Hepatic stellate cell (primary cell): ENCODE measurements around the gene SCART1.
"Not testable (repeated sequence)": the region's sequence is repeated elsewhere in the genome, so short reads cannot be mapped to it uniquely, and the experiment has no call there.

Experiments
- DNase-seq: peaks from one replicate; pipeline ENCODE4 v3.0.0; 2011; ENCODE audit warnings: low spot score

The SCART1 gene

DNA sequence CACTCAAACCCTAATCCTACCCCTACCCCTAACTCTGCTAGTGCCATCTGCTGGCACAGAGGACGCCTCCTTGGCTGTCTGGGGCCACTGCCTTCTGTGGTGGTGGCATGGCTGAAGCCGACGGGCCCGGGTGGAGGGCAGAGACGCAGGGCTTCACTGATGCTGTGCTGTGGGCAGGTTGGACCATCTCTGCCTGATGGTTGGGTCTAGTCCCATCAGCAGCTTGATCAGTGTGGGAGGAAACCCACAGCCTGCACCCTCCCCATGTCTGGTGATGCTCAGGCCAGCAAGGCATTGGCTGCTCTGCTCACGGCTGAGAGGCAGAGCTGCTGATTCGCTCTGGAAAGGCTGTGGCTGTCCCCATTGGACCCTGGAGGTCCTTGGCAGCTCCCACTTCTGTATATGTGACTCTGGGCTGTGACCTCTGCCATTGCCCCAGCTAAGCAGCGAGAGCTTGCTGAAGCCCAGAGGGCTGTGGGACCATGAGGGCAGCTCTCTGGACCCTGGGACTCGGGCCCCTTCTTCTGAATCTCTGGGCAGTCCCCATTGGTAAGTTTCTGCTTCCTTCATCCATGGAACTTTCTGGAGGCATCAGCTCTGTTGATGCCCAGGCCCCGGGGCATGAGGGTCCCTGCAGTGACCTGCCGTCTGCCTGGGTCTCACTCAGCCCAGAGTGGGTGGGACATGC is at the start of gene SCART1:
TSS of gene SCART1 (plus strand) at position 430 of the 688 bp plus-strand sequence. CDS start at position 483, 53 bp downstream.
- DNase-seq: no peak

DNA sequence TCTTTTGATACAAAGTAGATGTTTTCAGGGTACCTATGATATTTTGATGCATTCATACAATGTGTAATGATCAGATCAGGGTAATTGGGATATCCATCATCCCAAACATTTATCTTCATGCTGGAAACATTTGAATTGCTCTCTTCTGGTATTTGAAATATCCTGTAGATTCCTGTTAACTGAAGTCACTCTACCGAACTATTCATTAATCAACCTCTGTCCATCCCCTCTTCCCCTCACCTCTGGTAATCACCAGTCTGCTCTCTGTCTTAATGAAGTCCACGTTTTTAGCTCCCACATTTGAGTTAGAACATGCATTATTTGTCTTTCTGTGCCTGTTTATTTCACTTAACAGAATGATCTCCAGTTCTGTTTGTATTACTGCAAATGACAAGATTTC is 48.5 kb upstream of the SCART1 start:
- DNase-seq: no peak

DNA sequence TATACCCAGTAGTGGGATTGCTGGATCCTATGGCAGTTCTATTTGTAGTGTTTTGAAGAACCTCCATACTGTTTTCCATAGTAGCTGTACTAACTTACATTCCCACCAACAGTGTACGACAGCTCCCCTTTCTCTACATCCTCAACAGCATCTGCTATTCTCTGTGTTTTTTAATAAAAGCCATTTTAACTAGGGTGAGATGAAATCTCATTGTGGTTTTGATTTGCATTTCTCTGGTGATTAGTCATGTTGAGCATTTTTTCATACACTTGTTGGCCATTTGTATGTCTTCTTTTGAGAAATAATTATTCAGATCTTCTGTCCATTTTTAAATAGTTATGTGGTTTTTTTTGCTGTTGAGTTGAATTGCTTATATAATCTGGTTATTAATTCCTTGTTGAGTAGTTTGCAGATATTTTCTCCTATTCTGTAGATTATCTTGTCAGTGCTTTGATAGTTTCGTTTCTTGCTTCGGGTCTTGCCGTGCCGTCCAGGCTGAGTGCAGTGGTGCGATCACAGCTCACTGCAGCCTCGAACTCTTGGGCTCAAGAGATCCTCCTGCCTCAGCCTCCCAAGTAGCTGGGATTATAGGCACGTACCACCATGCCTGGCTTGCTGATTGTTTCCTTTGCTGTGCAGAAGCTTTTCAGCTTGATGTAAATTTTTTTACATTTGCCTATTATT is 47.8 kb upstream of the SCART1 start:
- DNase-seq: no peak

DNA sequence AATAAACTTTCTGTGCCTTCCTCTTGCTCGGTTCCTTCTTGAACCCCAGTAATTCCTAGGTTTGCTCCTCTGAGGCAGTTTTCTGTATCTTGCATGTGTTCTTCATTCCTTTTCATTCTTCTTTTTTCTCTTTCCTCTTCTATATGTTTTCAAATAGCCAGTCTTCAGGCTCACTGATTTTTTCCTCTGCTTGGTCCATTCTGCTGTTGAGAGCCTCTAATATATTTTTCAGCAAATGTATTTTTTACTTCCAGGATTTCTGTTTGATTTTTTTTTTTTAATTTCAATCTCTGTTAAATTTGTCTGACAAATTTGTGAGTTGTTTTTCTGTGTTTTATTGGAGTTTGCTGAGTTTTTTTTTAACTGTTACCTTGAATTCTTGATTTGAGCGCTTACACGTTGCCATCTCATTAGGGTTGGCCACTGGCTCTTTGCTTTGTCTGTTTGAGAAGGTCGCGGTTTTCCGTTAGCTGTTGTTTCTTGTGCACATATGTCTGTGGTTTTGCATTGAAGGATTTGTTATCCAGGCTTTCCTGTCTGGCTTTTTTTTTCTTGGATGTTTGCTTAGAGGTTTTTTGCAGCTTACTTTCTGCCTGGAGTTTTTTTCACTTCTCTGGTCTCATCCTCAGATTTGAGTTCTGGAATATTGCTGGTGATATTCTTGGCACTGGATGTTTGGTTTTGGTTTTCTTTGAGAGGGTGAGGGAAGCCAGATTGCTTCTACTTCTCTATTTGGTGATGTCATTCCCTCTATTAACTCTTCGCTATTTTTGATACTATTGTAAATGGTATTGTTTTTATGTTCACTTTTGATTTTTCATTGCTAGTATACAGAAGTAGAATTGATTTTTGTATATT is 42.0 kb upstream of the SCART1 start:
- DNase-seq: no peak

DNA sequence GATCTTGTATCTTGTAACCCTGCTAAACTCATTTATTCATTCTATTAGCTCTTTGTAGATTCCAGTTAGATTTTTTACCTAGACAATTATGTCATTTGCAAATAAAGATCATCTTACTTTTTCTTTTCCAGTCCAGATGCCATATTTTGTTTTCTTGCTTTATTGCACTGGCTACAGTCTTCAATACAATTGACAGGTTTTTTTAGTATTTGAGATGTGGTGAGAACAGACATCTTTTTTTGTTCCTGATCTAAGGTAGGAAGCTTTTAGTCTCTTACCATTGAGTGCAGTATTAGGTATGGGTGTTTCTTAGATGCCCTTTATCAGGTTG is 41.4 kb upstream of the SCART1 start:
- no peak for DNase-seq

DNA sequence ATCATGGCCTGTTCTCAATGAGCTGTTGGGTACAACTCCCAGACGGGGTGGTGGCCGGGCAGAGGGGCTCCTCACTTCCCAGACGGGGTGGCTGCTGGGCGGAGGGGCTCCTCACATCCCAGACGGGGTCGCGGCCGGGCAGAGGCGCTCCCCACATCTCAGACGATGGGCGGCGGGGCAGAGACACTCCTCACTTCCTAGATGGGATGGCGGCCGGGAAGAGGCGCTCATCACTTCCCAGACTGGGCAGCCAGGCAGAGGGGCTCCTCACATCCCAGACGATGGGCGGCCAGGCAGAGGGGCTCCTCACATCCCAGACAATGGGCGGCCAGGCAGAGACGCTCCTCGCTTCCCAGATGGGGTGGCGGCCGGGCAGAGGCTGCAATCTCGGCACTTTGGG is 39.3 kb upstream of the SCART1 start:
- not testable (repeated sequence) for DNase-seq

DNA sequence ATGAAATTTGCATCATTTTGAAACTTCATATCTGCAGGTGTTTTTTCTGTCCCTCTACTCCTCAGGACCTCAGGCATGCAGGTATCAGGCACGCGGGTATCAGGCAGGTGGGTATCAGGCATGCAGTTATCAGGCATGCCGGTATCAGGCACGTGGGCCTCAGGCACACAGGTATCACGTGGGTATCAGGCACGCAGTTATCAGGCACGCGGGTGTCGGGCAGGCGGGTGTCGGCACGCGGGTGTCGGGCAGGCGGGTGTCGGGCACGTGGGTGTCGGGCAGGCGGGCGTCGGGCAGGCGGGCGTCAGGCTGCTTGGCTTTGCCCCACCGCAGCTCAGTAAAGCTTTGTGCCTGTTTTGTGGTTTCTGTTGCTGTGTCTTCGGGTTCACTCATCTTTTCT is 38.0 kb upstream of the SCART1 start:
- no peak for DNase-seq

DNA sequence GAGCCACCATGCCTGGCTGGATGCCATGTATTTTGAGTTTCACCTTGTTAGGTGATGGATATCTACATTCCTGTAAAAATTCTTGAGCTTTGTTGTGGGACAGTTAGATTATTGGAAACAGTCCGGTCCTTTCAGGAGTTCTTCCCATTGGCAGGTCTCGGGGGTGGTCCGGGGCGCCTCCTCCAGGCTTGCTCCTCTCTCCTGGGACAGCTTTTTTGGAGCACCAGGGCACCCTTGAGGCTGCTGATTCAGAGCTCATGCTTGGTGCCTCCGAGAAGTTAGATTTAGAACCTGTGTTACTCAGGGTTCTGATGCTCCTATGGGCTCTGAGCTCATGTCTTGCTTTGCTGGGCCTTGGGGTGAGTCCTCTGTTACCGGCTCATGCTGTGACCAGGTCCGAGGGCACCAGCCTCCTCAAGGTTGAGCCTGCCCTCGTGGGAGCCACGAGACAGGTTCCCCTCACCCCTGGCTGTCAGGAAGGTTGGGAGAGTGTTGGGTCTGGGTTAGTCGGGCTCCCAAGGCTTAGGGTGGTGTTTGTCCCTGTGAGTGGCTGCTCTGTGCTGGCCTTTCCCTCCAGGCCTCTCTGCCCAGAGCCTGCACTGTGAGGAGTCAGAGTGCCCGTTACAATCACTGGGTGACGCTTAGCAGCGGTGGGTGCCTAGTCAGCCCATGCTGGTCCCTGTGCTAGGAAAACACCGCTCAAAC is 35.3 kb upstream of the SCART1 start:
- no peak for DNase-seq

DNA sequence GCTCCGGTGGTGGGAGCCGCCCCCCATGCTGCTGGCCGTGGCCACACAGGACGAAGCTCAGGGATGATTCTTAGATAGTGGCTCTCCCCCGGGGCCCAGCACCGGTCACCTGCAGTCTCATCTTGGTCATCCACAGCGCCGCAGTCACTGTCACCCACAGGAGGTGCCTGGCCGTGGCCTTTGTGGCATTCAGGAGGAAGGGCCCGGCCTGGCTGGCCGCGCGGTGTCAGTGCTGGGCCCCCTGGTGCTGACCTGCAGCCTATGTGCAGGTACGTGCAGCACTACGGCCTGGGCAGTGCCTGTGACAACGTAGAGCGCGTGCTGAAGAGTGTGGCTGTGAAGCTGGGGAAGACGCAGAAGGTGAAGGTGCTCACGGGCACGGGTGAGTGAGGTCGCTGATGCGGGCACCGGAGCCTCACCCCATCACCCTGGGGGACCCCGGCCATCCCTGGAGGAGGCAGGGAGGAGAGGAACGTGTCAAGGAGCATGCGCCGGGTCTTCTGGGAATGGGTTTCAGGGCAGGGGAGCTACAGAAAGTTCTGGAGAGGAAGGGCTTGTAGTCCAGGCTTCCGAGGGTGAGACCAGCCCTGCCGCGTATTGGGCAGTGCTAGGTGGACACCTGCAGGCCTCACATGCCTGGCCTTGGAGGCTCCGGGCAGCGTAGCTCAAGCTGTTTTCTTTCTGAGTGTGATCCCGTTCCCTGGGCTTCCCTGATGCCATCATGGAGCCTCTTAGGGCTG is 34.4 kb upstream of the SCART1 start:
- DNase-seq: no peak

DNA sequence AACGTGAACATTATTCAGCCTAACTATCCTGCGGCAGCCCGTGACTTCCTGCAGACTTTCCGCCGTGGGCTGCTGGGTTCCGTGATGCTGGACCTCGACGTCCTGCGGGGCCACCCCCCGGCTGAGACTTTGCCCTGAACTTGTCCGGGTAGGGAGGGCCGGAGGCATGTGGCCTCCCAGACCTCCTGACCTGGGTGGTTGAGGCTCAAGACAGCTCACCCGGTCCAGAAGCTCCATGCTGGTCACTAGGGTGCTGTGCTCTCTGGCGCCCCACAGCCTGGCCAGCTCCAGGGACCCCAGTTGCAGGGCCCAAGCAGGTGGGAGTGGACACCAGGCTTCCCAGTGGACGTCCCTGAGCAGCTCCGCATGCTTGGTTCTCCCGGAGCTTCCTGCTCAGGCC is 33.7 kb upstream of the SCART1 start:
- no peak for DNase-seq

DNA sequence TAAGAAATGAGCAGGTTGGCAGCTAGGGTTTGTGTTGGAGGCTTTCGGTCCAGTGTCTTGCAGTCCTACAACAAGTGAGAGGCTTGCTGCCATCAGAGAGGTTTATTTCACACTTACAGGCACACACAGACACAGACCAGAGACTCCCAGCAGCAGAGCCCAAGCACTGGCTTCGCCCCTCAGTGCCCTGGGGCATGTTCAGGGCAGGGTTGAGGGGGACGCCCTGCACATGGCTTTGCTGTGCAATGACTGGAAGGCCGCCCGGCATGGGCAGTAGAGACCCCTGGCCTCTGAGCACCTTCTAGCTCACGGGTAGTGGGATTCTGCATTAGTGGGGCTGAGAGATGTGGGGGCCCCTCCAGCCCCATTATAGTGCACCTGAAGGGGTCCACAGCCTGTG is 33.2 kb upstream of the SCART1 start:
- DNase-seq: no peak

DNA sequence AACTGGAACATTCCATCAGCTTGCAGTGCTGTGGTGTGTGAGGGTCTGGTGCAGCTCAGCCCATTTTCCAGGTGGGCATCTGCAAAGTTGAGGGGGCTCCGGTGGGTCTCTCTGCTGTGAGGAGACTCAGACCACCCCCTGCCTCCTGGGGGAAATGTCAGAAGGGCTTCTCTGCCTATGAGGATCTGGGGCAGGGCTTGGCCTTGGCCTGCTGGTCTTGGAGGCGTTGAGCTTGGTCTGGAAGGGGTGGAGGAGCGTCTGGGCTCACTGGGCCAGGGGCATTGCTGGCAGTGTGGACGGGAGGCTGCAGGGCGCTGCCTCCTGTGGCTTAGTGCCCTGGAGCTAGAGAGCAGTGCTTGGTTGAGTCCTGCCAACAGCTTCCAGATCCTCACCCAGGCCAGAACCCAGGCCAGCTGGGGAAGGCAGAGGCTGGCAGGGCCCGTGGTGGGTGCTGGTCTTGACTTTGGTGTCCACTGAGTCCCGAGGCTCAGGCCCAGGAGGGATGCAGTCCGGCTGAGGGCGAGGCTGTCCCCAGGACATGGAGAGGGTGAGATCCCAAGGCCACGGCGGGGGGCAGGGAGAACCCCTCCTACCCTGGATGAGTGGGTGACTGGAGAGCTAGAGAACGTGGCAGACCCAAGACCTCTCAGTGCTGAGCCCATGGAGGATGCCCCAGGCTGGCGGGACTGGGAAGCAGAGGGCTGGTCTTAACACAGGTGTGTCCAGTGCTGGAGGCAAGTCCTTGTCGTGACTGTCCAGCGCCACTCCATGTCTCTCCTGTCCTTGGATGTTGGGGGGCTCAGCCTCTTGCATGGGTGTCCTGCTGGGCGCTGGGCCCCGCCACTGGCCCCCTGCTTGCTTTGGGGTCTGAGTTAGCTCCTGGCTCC is 32.2 kb upstream of the SCART1 start:
- no peak for DNase-seq

DNA sequence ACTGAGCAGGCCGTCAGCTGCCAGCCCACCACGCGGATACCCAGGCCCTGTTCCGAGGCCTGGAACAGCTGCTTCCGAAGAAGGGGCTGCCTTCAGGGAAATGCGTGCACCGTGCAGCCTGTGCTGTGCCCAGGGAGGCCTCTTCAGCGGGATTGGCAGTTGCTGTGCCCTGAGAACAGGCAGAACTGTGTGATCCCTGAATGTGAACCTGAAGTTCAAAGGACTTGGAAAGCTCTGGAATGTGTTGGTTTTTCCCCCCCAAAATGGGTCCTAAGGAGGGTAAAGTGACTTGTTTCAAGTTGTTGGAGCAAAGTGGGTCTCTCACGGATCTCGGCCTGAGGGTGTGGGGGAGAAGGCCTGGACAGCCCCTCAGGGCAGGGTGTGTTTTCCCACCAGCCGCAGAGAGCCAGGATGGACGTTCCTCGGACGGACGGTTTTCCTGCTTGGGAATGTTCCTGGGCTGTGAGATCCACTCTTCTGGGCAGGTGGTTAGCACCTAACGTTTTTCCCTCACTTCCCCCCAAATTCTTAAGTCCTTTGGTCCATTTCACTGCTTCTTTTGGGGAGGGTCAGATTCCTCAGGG is 31.4 kb upstream of the SCART1 start:
- no peak for DNase-seq

DNA sequence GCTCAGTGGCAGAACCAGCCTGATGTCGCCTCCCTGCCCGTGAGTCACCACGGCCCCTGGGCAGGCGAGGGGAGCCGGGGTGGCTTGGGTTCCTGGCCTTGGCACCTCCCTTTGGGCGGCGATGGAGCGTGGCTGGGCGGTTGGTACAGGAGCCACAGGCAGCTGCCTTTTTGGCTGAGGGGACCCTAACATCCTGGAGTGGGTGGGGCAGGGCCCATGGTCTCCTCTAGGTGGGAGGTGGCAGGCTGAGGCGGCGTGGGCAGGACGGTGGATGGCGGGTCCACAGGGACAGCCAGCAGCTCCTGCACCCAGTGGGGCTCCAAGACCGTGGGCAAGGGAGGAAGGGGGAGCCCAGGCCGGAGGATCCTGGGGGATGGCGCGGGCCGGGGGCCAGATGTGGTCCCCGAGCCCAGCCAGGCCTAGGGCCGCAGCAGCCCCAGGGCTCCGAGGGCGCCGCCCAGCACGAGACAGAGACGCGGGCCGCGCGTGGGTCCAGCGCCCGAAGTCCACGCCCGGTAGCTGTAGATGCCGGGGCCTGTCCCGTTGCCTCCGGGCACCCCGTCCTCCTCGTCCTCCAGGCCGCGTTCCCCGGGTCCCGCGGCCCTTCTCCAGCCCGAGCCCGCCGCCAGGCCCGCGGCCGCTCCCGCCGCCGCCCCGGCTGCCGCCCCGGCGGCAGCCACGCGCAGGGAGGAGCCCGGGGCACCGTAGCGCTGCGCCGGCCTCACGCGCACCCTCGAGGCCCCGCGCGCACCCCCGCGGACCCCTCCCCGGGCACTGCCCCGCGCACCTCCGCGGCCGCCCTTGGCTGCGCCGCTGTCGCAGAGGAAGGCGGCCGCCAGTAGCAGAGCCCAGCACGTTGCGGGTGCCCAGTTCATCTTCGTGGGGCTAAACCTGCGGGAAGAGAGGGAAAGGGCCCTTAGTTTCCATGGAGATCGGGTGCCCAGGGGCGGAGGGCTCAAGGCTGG is 30.7 kb upstream of the SCART1 start:
- no peak for DNase-seq

DNA sequence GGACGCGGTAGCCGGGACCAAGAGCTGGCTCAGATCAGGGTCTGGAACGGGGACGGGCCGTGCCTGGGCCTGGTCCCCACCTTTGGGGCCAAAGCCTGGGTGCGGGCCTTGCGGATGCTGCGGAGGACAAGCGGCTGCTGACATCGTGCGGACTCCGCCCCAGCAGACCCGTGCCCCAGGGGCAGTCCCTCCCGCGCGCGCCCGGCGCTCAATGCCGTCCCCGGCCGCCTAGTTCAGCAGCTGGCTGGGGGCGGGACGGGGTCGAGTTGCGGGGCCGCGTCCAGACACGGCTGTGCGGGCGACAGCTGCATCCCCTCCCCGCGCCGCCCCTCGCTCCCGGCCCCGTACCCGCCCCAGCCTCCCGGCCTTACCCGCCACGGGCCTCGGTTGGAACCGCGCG is 29.6 kb upstream of the SCART1 start:
- not testable (repeated sequence) for DNase-seq

DNA sequence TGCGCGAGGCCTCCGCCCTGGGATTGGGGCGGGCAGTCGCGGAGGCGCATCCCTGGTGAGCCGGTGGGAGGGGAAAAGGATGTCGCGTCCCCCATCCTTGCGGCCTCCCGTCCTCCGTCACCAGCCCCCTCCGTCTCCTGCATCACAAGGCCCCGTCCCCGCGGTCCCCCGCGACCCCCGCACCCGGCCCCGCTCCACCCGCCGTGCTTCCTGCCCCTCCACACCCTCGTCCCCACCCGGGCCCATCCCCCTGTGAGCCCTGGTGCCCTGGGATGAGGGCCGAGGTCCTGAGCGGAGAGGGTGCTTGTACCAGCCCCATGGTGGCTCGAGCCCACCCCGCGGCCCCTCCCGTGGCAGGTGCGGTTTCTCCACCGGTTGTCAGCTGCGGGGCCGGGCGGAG is 29.1 kb upstream of the SCART1 start, which contains the start of gene SPRN:
TSS of gene SPRN (minus strand) at position 25 of the 400 bp plus-strand sequence. CDS start 944 bp downstream, outside the sequence.
- DNase-seq: not testable (repeated sequence)

DNA sequence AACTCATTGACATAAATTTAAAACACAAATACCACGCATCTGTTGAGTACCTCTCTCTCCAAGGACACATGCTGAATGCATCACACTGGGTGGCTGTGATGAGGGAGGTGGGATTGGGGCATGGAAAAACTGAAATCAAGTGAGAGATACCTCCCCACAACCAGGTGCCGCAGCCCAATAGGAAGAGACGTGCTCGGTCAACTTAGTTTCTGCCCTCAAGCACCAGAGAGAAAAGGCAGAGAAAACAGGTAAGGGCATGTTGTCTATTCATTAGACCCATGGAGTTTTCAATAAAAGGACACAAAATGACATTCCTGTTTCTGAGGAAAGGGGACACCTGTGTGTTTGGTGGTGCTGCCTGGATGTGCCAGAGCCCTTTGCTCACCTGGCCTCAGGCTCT is 24.2 kb upstream of the SCART1 start:
- not testable (repeated sequence) for DNase-seq

DNA sequence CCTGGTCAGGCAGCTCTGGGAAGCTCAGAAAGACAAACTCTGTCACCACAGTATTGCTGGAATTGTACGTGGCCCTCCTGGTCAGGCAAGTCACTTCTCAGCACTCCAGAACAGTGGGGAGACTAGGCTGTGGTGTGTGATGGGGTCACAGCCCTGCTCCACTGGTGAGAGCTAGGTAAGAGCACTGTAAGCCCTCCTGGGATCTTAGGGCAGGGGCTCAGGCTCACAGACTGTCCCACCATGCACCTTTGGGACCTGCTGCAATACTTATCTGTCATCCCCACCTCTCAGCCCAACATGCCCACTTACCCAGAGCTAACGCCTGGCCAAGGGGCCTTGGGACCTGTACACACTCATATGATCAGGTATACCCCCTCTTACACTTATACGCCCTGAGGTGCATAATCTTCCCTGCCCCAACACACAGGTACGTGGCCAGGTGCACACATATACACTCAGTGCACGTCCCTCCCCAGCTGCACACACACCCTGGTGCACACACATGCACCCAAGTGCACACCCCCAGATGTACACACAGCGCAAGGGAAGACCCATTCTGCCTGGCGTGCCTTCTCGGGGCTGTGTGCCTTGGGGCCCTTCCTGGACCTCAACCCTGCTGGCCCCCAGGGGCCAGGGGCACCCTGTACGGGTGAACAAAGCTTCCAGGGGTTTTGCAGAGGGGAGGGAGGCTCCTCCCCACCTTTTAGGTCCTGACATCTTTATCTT is 21.7 kb upstream of the SCART1 start:
- not testable (repeated sequence) for DNase-seq
